Panc1 (cell line): ENCODE data around the gene WWOX. TPM values are rescaled to one million over a fixed set of nuclear protein-coding genes. Genes with fewer than 3 reads are reported as not detected.

Source experiments
- ATAC-seq: fragments of 200-7000 bp; cut with Tn5 transposase; 2 replicates; pipeline ENCODE4 v1.9.1; 2020; ENCODE audit warnings: mild to moderate bottlenecking, moderate library complexity
- BruUV-seq: library from RNA; stranded (reverse); fragments of 400-500 nt; replicated peaks from 2 replicates; lab custom pipeline; 2021; lab: Mats Ljungman, UMichigan
- CTCF ChIA-PET: fragments of 300-600 bp; sonication (Branson Sonifier 250); formaldehyde crosslinking; loops from one replicate; lab custom pipeline; 2022; ENCODE audit warnings: antibody characterized with exemption; lab: Charles Lee
- POLR2A ChIA-PET: fragments of 300-600 bp; sonication (Branson Sonifier 250); formaldehyde crosslinking; loops from one replicate; lab custom pipeline; 2022; ENCODE audit warnings: antibody characterized with exemption; lab: Charles Lee
- DNase-seq: peaks from one replicate; pipeline ENCODE4 v3.0.0-alpha.2; 2010; ENCODE audit warnings: low read depth, low spot score
- H3K27ac ChIP-seq: 2 replicates; pipeline ENCODE4 v1.5.1; 2011; ENCODE audit warnings: mild to moderate bottlenecking, low read length, inconsistent platforms
- H3K27me3 ChIP-seq: fragments of 200-500 bp; sonication (Bioruptor generic); 2 replicates; pipeline ENCODE4 v1.6.0; 2014; ENCODE audit warnings: low read length, inconsistent platforms; ENCODE audit not compliant: control insufficient read depth, insufficient read depth
- H3K36me3 ChIP-seq: fragments of 200-500 bp; sonication (Bioruptor generic); 2 replicates; pipeline ENCODE4 v1.5.1; 2014; ENCODE audit warnings: inconsistent platforms, mild to moderate bottlenecking, low read length, moderate library complexity; ENCODE audit not compliant: control insufficient read depth, insufficient read depth
- H3K4me1 ChIP-seq: 2 replicates; pipeline ENCODE4 v1.5.1; 2011; ENCODE audit warnings: inconsistent platforms, mild to moderate bottlenecking, low read length, moderate library complexity; ENCODE audit not compliant: control insufficient read depth, insufficient read depth
- H3K4me3 ChIP-seq, 2 experiments: 2 replicates each; pipeline ENCODE4 v1.5.1; 2011 to 2012; ENCODE audit warnings: low read depth in 2 of 2, low read length in 2 of 2, mild to moderate bottlenecking in 2 of 2, inconsistent platforms in 1 of 2, moderate library complexity in 1 of 2
- H3K9me3 ChIP-seq: fragments of 200-500 bp; sonication (Bioruptor generic); 2 replicates; pipeline ENCODE4 v1.5.1; 2014; ENCODE audit warnings: low read depth, mild to moderate bottlenecking, inconsistent platforms, low read length, moderate library complexity; ENCODE audit not compliant: control insufficient read depth, insufficient read depth
- in situ Hi-C: cut with HindIII; loops from 2 replicates; pipeline ENCODE4 v1.10.0; 2016; ENCODE audit warnings: low sequenced_read_pairs, low pct_unique_long_range_greater_than_20kb
- intact Hi-C: fragments of 100-400 bp; cut with micrococcal nuclease; formaldehyde crosslinking; loops from one replicate; pipeline ENCODE4 v1.10.0; 2022; ENCODE audit not compliant: unreplicated experiment
- total RNA-seq: library from RNA; stranded (reverse); gene quantifications from one replicate; pipeline ENCODE4 v1.2.1, GENCODE V29; 2021; ENCODE audit not compliant: unreplicated experiment
- TF ChIP-seq, protein P1 (sequence below), 2 experiments: IDR thresholded peaks; 2 replicates each; pipeline ENCODE4 v1.6.1; 2011 to 2012; ENCODE audit warnings: low read depth in 2 of 2, control low read depth in 1 of 2, low read length in 1 of 2, mild to moderate bottlenecking in 1 of 2, moderate library complexity in 1 of 2; ENCODE audit not compliant: insufficient read depth in 1 of 2
- TF ChIP-seq, protein P2 (sequence below): fragments of 450-650 bp; IDR thresholded peaks from 2 replicates; pipeline ENCODE4 v1.5.1; 2017; ENCODE audit warnings: mild to moderate bottlenecking

WWOX gene
- total RNA-seq, 1 experiment from 2014 or later = 12.5 TPM

DNA sequence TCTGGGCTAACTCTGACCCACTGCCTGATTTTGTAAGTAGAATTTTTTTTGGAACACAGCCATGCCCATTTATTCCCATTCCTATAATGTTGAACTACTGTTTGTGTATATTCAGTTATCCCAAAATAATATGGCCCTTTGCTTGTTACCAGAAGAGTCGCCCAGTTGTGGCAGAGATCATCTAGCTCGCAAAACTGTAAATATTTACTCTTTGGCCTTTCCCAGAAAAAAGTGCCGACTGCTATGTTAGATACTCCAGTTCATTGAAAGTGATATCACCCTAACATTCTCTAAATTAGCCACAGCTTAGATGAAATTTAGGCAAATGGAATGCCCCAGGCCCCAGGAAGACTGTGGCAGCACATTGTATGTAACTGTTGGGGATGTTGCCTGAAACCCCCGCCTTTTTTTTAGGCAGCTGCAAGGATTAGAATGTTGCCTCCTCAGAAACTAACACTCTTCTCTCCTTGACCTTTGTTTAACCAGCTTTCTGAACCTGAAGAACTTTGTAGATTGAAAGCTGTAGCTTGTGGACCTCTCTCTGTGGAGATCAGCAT, 19.1 kb downstream of the WWOX start:
- ChIA-PET POLR2A (no interaction called here), CTCF (no interaction called here)
- Histone ChIP-seq H3K36me3 (no peaks in the 10 kb centered on the region; the same call in 1 of the 2 replicates), H3K27me3 (no peaks in the 10 kb centered on the region), H3K9me3 (no peaks in the 10 kb centered on the region), H3K4me1 (peaks cover 2% of the 10 kb centered on the region; the same call in 1 of the 2 replicates), H3K27ac (no peak overlapping the region), H3K4me3 (no peak overlapping the region)
- intact Hi-C loops = no loop called here
- BruUV-seq = no TSS peak
- ATAC-seq (no peak), DNase-seq (no peak)
- TF ChIP-seq, protein P1, sequence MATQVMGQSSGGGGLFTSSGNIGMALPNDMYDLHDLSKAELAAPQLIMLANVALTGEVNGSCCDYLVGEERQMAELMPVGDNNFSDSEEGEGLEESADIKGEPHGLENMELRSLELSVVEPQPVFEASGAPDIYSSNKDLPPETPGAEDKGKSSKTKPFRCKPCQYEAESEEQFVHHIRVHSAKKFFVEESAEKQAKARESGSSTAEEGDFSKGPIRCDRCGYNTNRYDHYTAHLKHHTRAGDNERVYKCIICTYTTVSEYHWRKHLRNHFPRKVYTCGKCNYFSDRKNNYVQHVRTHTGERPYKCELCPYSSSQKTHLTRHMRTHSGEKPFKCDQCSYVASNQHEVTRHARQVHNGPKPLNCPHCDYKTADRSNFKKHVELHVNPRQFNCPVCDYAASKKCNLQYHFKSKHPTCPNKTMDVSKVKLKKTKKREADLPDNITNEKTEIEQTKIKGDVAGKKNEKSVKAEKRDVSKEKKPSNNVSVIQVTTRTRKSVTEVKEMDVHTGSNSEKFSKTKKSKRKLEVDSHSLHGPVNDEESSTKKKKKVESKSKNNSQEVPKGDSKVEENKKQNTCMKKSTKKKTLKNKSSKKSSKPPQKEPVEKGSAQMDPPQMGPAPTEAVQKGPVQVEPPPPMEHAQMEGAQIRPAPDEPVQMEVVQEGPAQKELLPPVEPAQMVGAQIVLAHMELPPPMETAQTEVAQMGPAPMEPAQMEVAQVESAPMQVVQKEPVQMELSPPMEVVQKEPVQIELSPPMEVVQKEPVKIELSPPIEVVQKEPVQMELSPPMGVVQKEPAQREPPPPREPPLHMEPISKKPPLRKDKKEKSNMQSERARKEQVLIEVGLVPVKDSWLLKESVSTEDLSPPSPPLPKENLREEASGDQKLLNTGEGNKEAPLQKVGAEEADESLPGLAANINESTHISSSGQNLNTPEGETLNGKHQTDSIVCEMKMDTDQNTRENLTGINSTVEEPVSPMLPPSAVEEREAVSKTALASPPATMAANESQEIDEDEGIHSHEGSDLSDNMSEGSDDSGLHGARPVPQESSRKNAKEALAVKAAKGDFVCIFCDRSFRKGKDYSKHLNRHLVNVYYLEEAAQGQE (IDR thresholded peaks at IDR 0.05; ENCODE audit: insufficient read depth in 1 of 2, low read depth in 2 of 2, low read length in 1 of 2) = no peak
- TF ChIP-seq, protein P2, sequence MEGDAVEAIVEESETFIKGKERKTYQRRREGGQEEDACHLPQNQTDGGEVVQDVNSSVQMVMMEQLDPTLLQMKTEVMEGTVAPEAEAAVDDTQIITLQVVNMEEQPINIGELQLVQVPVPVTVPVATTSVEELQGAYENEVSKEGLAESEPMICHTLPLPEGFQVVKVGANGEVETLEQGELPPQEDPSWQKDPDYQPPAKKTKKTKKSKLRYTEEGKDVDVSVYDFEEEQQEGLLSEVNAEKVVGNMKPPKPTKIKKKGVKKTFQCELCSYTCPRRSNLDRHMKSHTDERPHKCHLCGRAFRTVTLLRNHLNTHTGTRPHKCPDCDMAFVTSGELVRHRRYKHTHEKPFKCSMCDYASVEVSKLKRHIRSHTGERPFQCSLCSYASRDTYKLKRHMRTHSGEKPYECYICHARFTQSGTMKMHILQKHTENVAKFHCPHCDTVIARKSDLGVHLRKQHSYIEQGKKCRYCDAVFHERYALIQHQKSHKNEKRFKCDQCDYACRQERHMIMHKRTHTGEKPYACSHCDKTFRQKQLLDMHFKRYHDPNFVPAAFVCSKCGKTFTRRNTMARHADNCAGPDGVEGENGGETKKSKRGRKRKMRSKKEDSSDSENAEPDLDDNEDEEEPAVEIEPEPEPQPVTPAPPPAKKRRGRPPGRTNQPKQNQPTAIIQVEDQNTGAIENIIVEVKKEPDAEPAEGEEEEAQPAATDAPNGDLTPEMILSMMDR = no peak
- in situ Hi-C loops = no loop called here

DNA sequence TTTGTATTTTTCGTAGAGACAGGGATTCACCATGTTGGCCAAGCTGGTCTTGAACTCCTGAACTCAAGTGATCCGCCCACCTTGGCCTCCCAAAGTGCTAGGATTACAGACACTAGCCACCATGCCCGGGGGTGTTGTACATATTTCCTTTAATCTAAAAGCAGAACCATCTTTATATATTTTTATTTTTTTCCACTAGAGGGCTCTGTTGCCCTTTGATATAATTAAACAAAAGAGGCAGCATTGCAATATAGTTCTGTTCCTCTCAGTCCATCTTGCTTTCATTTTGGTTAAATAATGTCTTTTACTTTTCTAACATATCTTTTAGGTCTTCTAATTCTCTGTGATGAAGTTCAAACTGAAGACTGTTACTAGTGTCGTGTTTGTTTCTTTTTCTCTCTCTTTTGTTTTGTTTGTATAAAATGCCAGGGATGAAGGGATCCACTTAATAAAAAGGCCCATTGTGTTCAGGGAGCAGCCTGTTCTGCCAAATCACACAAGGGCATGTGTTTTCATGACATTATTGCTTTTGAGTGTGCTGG, 23.4 kb downstream of the WWOX start:
- CTCF ChIA-PET = interaction anchor here (0.6 kb wide), 1 partner anchor 288 kb away, joined by 4 read pairs; no protein-coding TSS in a partner anchor
- TF ChIP-seq, protein P1 (IDR thresholded peaks at IDR 0.05; ENCODE audit: insufficient read depth in 1 of 2, low read depth in 2 of 2, low read length in 1 of 2) = no peak
- TF ChIP-seq, protein P2 = peak; percentile 50
- no peak overlapping the region for H3K4me3 ChIP-seq
- POLR2A ChIA-PET = no interaction called here
- in situ Hi-C loops = no loop called here
- H3K9me3 ChIP-seq = no peaks in the 10 kb centered on the region
- peak; percentile 20 for DNase-seq
- BruUV-seq = no TSS peak
- intact Hi-C loops = loop anchor here (2.0 kb wide), 1 partner anchor 112 kb away; no protein-coding TSS in a partner anchor
- peaks cover 2% of the 10 kb centered on the region; the same call in 1 of the 2 replicates for H3K4me1 ChIP-seq
- no peak overlapping the region for H3K27ac ChIP-seq
- ATAC-seq = peak; percentile 71
- H3K36me3 ChIP-seq = no peaks in the 10 kb centered on the region
- no peaks in the 10 kb centered on the region for H3K27me3 ChIP-seq
